Ishikawa (cell line): Measurements from ENCODE around the gene THSD4.

Experiments used
- CEBPB ChIP-seq: IDR thresholded peaks from 2 replicates; pipeline ENCODE4 v1.6.1; 2012
- EP300 ChIP-seq: IDR thresholded peaks from 2 replicates; pipeline ENCODE4 v1.6.1; 2012; ENCODE audit warnings: borderline replicate concordance
- FOXM1 ChIP-seq: IDR thresholded peaks from 2 replicates; pipeline ENCODE4 v1.6.1; 2012; ENCODE audit warnings: low read depth, borderline replicate concordance
- NFIC ChIP-seq: IDR thresholded peaks from 2 replicates; pipeline ENCODE4 v1.6.1; 2012
- RAD21 ChIP-seq: IDR thresholded peaks from 2 replicates; pipeline ENCODE4 v1.6.1; 2012; ENCODE audit warnings: low read depth
- TAF1 ChIP-seq: IDR thresholded peaks from 2 replicates; pipeline ENCODE4 v1.6.1; 2012; ENCODE audit warnings: low read depth, mild to moderate bottlenecking
- TEAD4 ChIP-seq: IDR thresholded peaks from 2 replicates; pipeline ENCODE4 v1.6.1; 2012
- TF ChIP-seq, protein P1 (sequence below): IDR thresholded peaks from 2 replicates; pipeline ENCODE4 v1.6.1; 2012
- TF ChIP-seq, protein P2 (sequence below): IDR thresholded peaks from 2 replicates; pipeline ENCODE4 v1.6.1; 2012; ENCODE audit warnings: low read depth, mild to moderate bottlenecking

DNA sequence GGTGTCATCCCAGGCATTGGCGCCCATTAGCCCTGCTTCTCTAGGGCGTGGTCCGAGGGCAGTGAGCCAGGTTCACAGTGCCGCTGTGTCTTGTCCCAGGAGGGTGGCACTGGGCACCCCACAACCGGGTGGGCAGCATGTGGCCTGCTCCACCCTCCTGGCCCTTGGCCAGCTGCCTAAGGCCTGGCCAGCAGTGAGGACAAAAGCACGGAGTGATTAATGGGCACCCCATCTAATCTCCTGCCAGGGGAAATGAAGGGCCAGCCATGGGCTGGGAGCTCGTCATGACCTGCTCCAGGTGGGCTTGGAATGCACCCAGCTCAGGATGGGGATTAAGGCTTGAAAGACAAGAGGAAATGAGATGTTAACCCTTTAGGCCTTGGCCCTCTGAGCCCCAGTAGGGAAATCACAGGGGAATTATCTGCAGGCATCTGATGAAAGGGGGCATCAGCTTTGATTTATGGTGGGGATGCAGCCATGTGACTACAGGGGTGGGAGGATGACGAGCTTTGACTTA lies 5.2 kb downstream of the THSD4 start:
- TF ChIP-seq TEAD4 (no peak), RAD21 (no peak), NFIC (peak; percentile 82), CEBPB (no peak), TAF1 (no peak), EP300 (peak; percentile 59; the same call in 1 of the 2 replicates), FOXM1 (no peak)
- TF ChIP-seq, protein P1, sequence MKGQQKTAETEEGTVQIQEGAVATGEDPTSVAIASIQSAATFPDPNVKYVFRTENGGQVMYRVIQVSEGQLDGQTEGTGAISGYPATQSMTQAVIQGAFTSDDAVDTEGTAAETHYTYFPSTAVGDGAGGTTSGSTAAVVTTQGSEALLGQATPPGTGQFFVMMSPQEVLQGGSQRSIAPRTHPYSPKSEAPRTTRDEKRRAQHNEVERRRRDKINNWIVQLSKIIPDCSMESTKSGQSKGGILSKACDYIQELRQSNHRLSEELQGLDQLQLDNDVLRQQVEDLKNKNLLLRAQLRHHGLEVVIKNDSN: no peak
- TF ChIP-seq, protein P2, sequence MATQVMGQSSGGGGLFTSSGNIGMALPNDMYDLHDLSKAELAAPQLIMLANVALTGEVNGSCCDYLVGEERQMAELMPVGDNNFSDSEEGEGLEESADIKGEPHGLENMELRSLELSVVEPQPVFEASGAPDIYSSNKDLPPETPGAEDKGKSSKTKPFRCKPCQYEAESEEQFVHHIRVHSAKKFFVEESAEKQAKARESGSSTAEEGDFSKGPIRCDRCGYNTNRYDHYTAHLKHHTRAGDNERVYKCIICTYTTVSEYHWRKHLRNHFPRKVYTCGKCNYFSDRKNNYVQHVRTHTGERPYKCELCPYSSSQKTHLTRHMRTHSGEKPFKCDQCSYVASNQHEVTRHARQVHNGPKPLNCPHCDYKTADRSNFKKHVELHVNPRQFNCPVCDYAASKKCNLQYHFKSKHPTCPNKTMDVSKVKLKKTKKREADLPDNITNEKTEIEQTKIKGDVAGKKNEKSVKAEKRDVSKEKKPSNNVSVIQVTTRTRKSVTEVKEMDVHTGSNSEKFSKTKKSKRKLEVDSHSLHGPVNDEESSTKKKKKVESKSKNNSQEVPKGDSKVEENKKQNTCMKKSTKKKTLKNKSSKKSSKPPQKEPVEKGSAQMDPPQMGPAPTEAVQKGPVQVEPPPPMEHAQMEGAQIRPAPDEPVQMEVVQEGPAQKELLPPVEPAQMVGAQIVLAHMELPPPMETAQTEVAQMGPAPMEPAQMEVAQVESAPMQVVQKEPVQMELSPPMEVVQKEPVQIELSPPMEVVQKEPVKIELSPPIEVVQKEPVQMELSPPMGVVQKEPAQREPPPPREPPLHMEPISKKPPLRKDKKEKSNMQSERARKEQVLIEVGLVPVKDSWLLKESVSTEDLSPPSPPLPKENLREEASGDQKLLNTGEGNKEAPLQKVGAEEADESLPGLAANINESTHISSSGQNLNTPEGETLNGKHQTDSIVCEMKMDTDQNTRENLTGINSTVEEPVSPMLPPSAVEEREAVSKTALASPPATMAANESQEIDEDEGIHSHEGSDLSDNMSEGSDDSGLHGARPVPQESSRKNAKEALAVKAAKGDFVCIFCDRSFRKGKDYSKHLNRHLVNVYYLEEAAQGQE: no peak
